Stimulated activated CD4-positive, alpha-beta T cell treated with anti-CD3 and anti-CD28 coated beads, Interleukin-1b, Interleukin-23, amount 100 ng/mL, for 48 hours (primary cell): Measurements from ENCODE around the gene COL12A1.
A peak's percentile ranks its signal among the peaks of the same experiment; 100 is the strongest.

Experiments used
- DNase-seq: peaks from one replicate; pipeline ENCODE4 v3.0.0-alpha.2; 2020

The COL12A1 gene

GRCh38 chr6:75205776-75206575 is at the start of gene COL12A1:
Gene COL12A1 (minus strand): TSS chr6:75206053. CDS start chr6:75202792, 3,261 bp downstream.
- DNase-seq: peak; percentile 8

- DNase-seq: no peak
Measured at GRCh38 chr6:75250552-75250951, 44.7 kb upstream of the COL12A1 start.

GRCh38 chr6:75249837-75250236 is 44.0 kb upstream of the COL12A1 start:
- DNase-seq: no peak

- no peak for DNase-seq
Measured at GRCh38 chr6:75246386-75246785, 40.5 kb upstream of the COL12A1 start.

GRCh38 chr6:75244063-75244584 is 38.3 kb upstream of the COL12A1 start:
- DNase-seq: no peak

GRCh38 chr6:75243333-75244062 is 37.6 kb upstream of the COL12A1 start, which contains the start of gene COX7A2:
Gene COX7A2 (minus strand): TSS chr6:75243801. CDS start chr6:75243734, 67 bp downstream.
- peak; percentile 90 for DNase-seq

- DNase-seq: no peak
Measured at GRCh38 chr6:75236630-75237029, 30.8 kb upstream of the COL12A1 start.

- no peak for DNase-seq
Measured at GRCh38 chr6:75235271-75235670, 29.4 kb upstream of the COL12A1 start.

- DNase-seq: no peak
Measured at GRCh38 chr6:75234126-75234865, 28.4 kb upstream of the COL12A1 start.

GRCh38 chr6:75233092-75233615 is 27.3 kb upstream of the COL12A1 start:
- DNase-seq: no peak

GRCh38 chr6:75230484-75231325 is 24.9 kb upstream of the COL12A1 start:
- DNase-seq: no peak

- no peak for DNase-seq
Measured at GRCh38 chr6:75224303-75224926, 18.6 kb upstream of the COL12A1 start.

GRCh38 chr6:75223428-75223827 is 17.6 kb upstream of the COL12A1 start:
- DNase-seq: no peak

- DNase-seq: no peak
Measured at GRCh38 chr6:75222261-75222660, 16.4 kb upstream of the COL12A1 start.

- no peak for DNase-seq
Measured at GRCh38 chr6:75221116-75221515, 15.3 kb upstream of the COL12A1 start.

- DNase-seq: no peak
Measured at GRCh38 chr6:75220357-75220756, 14.5 kb upstream of the COL12A1 start.

- DNase-seq: no peak
Measured at GRCh38 chr6:75219263-75219662, 13.4 kb upstream of the COL12A1 start.

- no peak for DNase-seq
Measured at GRCh38 chr6:75217193-75217592, 11.3 kb upstream of the COL12A1 start.

GRCh38 chr6:75215291-75215690 is 9.4 kb upstream of the COL12A1 start:
- DNase-seq: no peak

GRCh38 chr6:75213732-75214131 is 7.9 kb upstream of the COL12A1 start:
- DNase-seq: no peak

GRCh38 chr6:75213112-75213511 is 7.3 kb upstream of the COL12A1 start:
- DNase-seq: no peak
